ENCODE results near the gene DNAJA2. TPM values are rescaled to one million over a fixed set of nuclear protein-coding genes. Genes with fewer than 3 reads are reported as not detected.

DNAJA2 gene
- total and polyA plus RNA-seq, 2 of the 8 experiments (the other 6 are each of a cell fraction or from before 2014, with no cell fraction given): 9.4 to 93.8 TPM

DNA sequence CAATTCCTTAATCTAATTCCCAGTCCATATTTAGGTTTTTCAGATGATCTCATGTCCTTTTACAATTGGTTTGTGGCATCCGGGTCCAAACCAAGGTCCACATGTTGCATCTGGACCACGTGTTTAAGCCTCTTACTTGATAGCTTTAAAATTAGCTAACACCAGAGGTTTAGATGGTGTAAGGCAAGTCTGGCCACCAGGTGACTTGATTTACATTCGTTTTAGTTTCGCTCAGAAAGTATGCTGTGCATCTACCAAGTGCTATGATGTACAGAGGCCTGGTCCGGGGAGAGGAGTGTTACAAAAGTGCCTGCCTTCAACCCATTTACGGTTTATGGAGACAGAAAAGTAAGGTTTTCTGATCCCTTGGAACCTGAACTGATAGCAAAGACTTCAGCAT is 878 bp upstream of the DNAJA2 start:
- H4K20me1 ChIP-seq (replicated peaks in 1 of 2; ENCODE audit: control insufficient read depth in 1 of 2, insufficient read depth in 2 of 2, low read length in 2 of 2): peaks cover 0 to 1% of the 10 kb centered on the region in 2 experiments
- no peak overlapping the region for H4K5ac ChIP-seq (ENCODE audit: insufficient read length, low read depth, low read length)
- H3K4me1 ChIP-seq (replicated peaks in 1 of 4; ENCODE audit: control insufficient read depth in 3 of 4, insufficient read depth in 4 of 4, low read length in 3 of 4): peaks cover 2 to 12% (median 5%) of the 10 kb centered on the region in 4 experiments; a peak in 4 of 7 replicates
- H3K36me3 ChIP-seq (ENCODE audit: control insufficient read depth in 2 of 4, insufficient read depth in 4 of 4, low read length in 3 of 4): peaks cover 3 to 29% (median 5%) of the 10 kb centered on the region in 4 experiments; a peak in 5 of 8 replicates
- peaks cover 6 to 37% of the 10 kb centered on the region in 2 experiments; a peak in 3 of 4 replicates for H3K79me2 ChIP-seq (ENCODE audit: control insufficient read depth in 1 of 2, insufficient read depth in 2 of 2, low read length in 2 of 2)
- WGBS, 2 experiments (ENCODE audit: extremely low coverage in 1 of 2, insufficient coverage in 1 of 2, insufficient read length in 1 of 2, insufficient replicate concordance in 2 of 2, low coverage in 1 of 2, low lambda C conversion rate in 2 of 2, missing lambda C conversion rate in 1 of 2): 87% methylated on average over 6 of the region's 6 CpGs; no CpG with 5 or more reads in 1 of the 2 experiments
- H2AK5ac ChIP-seq (ENCODE audit: low read depth, low read length): peak overlapping the region; percentile 76; the same call in 1 of the 2 replicates
- H3K14ac ChIP-seq (ENCODE audit: insufficient read length): no peak overlapping the region
- H4K8ac ChIP-seq (ENCODE audit: extremely low read depth, insufficient read depth, low read length): no peak overlapping the region
- ChIA-PET CTCF (ENCODE audit: partially characterized antibody) (interaction anchor here (1.0 to 1.5 kb wide), 3 partner anchors 9 to 50 kb away, joined by 3 to 5 read pairs (median 4); no protein-coding TSS in a partner anchor), POLR2A (ENCODE audit: partially characterized antibody) (interaction anchor here (0.7 to 3.0 kb wide), 9 partner anchors 9 to 108 kb away, joined by 3 to 25 read pairs (median 7); no protein-coding TSS in a partner anchor)
- H3K4me3 ChIP-seq (ENCODE audit: extremely low read depth in 1 of 4, insufficient read depth in 2 of 4, low read depth in 3 of 4, low read length in 4 of 4): peak overlapping the region in 2 of 4 experiments; percentile 91 to 97; a peak in 5 of 8 replicates
- no peak overlapping the region for H3K9ac ChIP-seq (replicated peaks in 1 of 4; ENCODE audit: extremely low read depth in 1 of 4, low read depth in 3 of 4, low read length in 3 of 4)
- H2BK20ac ChIP-seq (ENCODE audit: low read length): no peak overlapping the region
- no peaks in the 10 kb centered on the region for H3K27me3 ChIP-seq (replicated peaks in 1 of 4; ENCODE audit: control insufficient read depth in 3 of 4, extremely low read depth in 1 of 4, insufficient read depth in 3 of 4, low read length in 3 of 4)
- peak overlapping the region; percentile 32 for H3K4ac ChIP-seq (replicated peaks; ENCODE audit: insufficient read length, low read depth, low read length)
- DNase-seq (ENCODE audit: low read depth in 1 of 2, low spot score in 2 of 2) (no peak), FAIRE-seq (no peak)
- H4K91ac ChIP-seq (replicated peaks; ENCODE audit: insufficient read length, low read length): peak overlapping the region; percentile 13
- no peak overlapping the region for H3K56ac ChIP-seq (replicated peaks; ENCODE audit: insufficient read length, low read depth, low read length)
- H3K79me1 ChIP-seq (ENCODE audit: low read depth, low read length): peaks cover 7% of the 10 kb centered on the region; the same call in 1 of the 2 replicates
- peak overlapping the region; percentile 83 to 100; a peak in 3 of 4 replicates for H3K4me2 ChIP-seq (ENCODE audit: insufficient read depth in 1 of 2, low read depth in 2 of 2, low read length in 2 of 2)
- 0 out of 2 replicates have a peak overlapping the region, but pooled peaks have one; percentile 33 for H2BK12ac ChIP-seq (ENCODE audit: low read depth, low read length)
- no peak for TF ChIP-seq TAF7 (optimal IDR thresholded peaks at IDR 0.05; ENCODE audit: borderline replicate concordance, low read depth, low read length)
- TF ChIP-seq, protein P1, sequence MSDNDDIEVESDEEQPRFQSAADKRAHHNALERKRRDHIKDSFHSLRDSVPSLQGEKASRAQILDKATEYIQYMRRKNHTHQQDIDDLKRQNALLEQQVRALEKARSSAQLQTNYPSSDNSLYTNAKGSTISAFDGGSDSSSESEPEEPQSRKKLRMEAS (IDR thresholded peaks at IDR 0.05): peak; percentile 35; the same call in 1 of the 2 replicates
- peaks cover 5% of the 10 kb centered on the region for H3K23me2 ChIP-seq (ENCODE audit: low read depth, low read length)
- no peak overlapping the region for H3K18ac ChIP-seq (ENCODE audit: extremely low read depth, low read length)
- no peak overlapping the region for H2BK5ac ChIP-seq (ENCODE audit: low read depth, low read length)
- H2BK120ac ChIP-seq (replicated peaks; ENCODE audit: low read depth, low read length): no peak overlapping the region
- no peak overlapping the region for H3K27ac ChIP-seq (ENCODE audit: low read depth, low read length)
- H2BK15ac ChIP-seq (ENCODE audit: low read length): peak overlapping the region; percentile 83; the same call in 1 of the 2 replicates
- H2AFZ ChIP-seq (ENCODE audit: low read length): no peak overlapping the region
- H3K23ac ChIP-seq (ENCODE audit: insufficient read length): no peak overlapping the region
- H3K9me3 ChIP-seq (ENCODE audit: insufficient read depth in 2 of 2, low read depth in 1 of 2, low read length in 1 of 2): no peaks in the 10 kb centered on the region

All from H1 (cell line).